AG04450 (cell line): Measurements from ENCODE around the gene FBXO7. TPM values are rescaled to one million over a fixed set of nuclear protein-coding genes. Genes with fewer than 3 reads are reported as not detected.
A peak's percentile ranks its signal among the peaks of the same experiment; 100 is the strongest.

ENCODE experiments used
- CTCF ChIA-PET: fragments of 300-600, 350-600 bp; formaldehyde crosslinking; extraction: SDS; loops from one replicate; lab custom pipeline; 2022; ENCODE audit warnings: antibody characterized with exemption, inconsistent platforms; lab: Charles Lee
- POLR2A ChIA-PET: fragments of 350-600 bp; formaldehyde crosslinking; extraction: SDS; loops from one replicate; lab custom pipeline; 2021; ENCODE audit warnings: antibody characterized with exemption, inconsistent platforms; lab: Yijun Ruan, JAX
- DNase-seq: peaks from one replicate; pipeline ENCODE4 v3.0.0-alpha.2; 2011; ENCODE audit warnings: low read depth, low spot score
- H3K27ac ChIP-seq: one replicate; pipeline ENCODE4 v1.5.1; 2012; ENCODE audit warnings: low read depth, low read length, control low read depth
- H3K27me3 ChIP-seq: one replicate; pipeline ENCODE4 v1.6.0; 2012; ENCODE audit warnings: low read length; ENCODE audit not compliant: control insufficient read depth, insufficient read depth
- H3K4me3 ChIP-seq: 2 replicates; pipeline ENCODE4 v1.5.1; 2011; ENCODE audit warnings: mild to moderate bottlenecking, low read depth, low read length, control low read depth
- H3K9me3 ChIP-seq: 2 replicates; pipeline ENCODE4 v1.5.1; 2012; ENCODE audit warnings: low read length; ENCODE audit not compliant: control insufficient read depth, insufficient read depth
- polyA plus RNA-seq: library from polyadenylated mRNA; depleted of rRNA; stranded (reverse); fragments of >200 nt; gene quantifications from 2 replicates; pipeline ENCODE4 v1.2.3, GENCODE V29; 2011
- TF ChIP-seq, protein P1 (sequence below): IDR thresholded peaks from 2 replicates; pipeline ENCODE4 v1.5.1; 2011; ENCODE audit warnings: low read depth, low read length, control low read depth, inconsistent platforms

Gene FBXO7
- polyA plus RNA-seq, 1 experiment: 156 TPM

DNA sequence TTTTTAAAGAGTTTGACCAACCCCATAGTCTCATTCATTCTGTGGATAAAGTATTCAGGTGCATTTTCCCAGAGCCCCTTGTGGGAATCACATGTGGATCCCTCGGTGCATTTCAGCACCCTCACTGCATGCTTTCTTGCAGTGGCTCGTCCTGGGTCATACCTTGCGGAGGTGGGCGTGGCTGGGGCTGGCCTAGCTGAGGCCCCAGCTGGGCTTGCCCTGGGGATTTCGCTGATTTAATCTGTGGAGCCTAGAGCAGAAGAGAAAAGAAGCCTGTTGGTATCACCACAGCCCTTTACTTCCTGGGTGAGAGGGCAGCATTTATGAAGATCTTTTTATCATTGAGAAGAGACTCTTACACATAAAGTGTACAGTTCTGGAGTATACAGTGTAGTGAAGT lies 53.1 kb downstream of the FBXO7 start:
- no peak for DNase-seq
- H3K9me3 ChIP-seq: no peaks in the 10 kb centered on the region
- H3K4me3 ChIP-seq: no peak overlapping the region
- no peak overlapping the region for H3K27ac ChIP-seq
- TF ChIP-seq, protein P1, sequence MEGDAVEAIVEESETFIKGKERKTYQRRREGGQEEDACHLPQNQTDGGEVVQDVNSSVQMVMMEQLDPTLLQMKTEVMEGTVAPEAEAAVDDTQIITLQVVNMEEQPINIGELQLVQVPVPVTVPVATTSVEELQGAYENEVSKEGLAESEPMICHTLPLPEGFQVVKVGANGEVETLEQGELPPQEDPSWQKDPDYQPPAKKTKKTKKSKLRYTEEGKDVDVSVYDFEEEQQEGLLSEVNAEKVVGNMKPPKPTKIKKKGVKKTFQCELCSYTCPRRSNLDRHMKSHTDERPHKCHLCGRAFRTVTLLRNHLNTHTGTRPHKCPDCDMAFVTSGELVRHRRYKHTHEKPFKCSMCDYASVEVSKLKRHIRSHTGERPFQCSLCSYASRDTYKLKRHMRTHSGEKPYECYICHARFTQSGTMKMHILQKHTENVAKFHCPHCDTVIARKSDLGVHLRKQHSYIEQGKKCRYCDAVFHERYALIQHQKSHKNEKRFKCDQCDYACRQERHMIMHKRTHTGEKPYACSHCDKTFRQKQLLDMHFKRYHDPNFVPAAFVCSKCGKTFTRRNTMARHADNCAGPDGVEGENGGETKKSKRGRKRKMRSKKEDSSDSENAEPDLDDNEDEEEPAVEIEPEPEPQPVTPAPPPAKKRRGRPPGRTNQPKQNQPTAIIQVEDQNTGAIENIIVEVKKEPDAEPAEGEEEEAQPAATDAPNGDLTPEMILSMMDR: no peak
- ChIA-PET CTCF (interaction anchor here (0.6 to 11.1 kb wide), 12 partner anchors 94 to 473 kb away, joined by 3 to 330 read pairs (median 10); partner anchors contain the start of gene TIMP3), POLR2A (no interaction called here)
- H3K27me3 ChIP-seq: peaks cover 6% of the 10 kb centered on the region

DNA sequence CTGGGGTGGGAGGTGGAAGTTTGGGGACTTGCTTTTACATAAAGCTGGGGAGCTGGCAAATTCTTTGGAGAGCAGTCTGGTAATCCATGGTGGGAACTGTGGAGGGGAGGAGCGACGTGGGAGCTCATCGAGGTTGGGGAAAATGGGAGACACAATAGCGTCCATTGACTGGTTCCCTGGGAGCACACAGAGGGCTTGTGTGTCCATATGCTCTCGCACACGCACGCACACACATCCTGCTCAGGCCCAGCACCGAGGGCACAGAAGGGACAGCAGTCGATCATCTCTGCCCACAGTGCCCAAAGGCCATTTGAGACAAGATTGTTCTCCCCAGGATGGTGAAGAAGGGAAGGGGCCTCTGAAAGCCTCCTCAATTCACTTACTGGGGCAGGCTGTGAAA lies 53.7 kb downstream of the FBXO7 start:
- TF ChIP-seq, protein P1: no peak
- H3K27ac ChIP-seq: no peak overlapping the region
- no peaks in the 10 kb centered on the region for H3K9me3 ChIP-seq
- DNase-seq: no peak
- no peak overlapping the region for H3K4me3 ChIP-seq
- ChIA-PET POLR2A (interaction anchor here (1.3 to 3.0 kb wide), 2 partner anchors 269 to 274 kb away, joined by 3 to 26 read pairs; partner anchors contain the start of gene TIMP3), CTCF (interaction anchor here (0.6 to 11.1 kb wide), 29 partner anchors 11 to 551 kb away, joined by 3 to 330 read pairs (median 6); partner anchors contain the start of gene TIMP3)
- H3K27me3 ChIP-seq: peaks cover 6% of the 10 kb centered on the region

DNA sequence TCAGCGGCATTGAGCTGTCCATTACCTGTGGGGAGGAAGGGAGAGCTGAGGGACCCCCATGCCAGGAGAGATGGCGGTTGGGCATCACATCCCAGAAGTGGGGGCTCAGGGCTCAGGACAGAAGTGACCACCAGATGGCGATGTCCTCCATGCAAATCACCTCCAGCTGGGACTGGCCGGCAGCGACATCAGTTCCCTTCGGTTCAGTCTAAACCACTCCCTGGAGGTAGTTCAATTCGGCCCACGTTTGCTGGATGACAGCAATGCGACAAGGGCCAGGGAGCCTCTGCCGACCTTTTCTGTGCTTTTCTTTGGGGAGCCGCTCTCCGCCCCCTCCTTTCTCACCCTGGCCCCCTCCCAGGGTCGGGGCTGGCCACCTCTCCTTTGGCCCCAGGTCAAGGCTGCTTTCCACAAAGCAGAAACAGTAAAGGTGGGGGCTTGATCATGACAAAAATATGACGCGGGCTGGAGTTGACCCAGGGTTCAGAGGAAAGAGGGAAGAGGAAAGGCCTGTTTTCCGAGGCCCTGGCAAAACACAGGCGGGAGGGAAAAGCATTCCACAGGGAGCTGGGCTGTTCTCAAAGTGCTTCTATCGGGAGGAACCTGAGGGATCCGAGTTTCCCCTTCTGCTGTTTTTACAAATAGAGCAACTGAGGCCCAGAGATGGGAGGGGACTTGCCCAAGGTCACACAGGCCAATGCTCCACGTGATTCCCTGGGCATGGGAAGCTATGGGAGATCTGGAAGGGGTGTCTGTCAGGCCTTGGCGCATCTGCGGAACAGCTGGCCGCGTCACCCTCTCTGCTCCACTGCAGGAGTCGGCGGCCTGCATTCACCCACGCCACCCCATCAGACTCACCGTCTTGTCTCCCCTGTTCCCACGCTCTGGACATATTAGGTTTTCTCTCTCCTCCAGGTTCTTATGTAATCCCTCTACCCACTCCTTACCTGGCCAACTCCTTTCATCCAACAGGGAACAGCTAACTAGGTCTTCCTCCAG lies 54.7 kb downstream of the FBXO7 start:
- Histone ChIP-seq H3K27me3 (peaks cover 4% of the 10 kb centered on the region), H3K9me3 (no peaks in the 10 kb centered on the region), H3K4me3 (no peak overlapping the region), H3K27ac (no peak overlapping the region)
- peak; percentile 77 for DNase-seq
- TF ChIP-seq, protein P1: peak; percentile 86
- POLR2A ChIA-PET: interaction anchor here (0.6 to 3.0 kb wide), 3 partner anchors 55 to 273 kb away, joined by 3 to 26 read pairs (median 3); partner anchors contain the start of gene TIMP3
- CTCF ChIA-PET: interaction anchor here (0.6 to 11.1 kb wide), 38 partner anchors 10 to 552 kb away, joined by 3 to 330 read pairs (median 4); partner anchors contain the start of gene TIMP3

DNA sequence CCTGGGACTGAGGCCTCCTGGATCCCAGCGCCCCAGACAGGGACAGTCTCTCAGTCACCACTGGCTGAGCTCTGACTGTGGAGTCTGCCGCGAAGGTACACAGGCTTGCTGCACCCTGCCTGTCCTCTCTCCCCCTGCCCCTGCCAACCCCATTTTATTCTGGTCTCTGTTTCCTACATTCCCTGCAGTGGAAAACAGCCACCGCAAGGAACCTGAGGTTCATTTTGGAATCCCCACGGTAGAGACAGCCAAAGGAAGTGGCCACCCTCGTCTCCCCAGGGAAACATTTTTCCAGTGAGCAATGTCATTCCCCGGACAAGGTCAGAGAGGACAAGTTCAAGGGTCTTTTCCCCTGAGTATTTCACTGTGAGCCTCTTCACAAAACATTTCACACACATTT lies 56.6 kb downstream of the FBXO7 start:
- TF ChIP-seq, protein P1: no peak
- peak overlapping the region; percentile 11 for H3K27ac ChIP-seq
- POLR2A ChIA-PET: interaction anchor here (2.7 to 3.0 kb wide), 2 partner anchors 91 to 271 kb away, joined by 13 to 26 read pairs; partner anchors contain the start of gene TIMP3
- DNase-seq: no peak
- H3K27me3 ChIP-seq: peaks cover 2% of the 10 kb centered on the region
- CTCF ChIA-PET: interaction anchor here (0.6 to 11.1 kb wide), 14 partner anchors 12 to 470 kb away, joined by 3 to 330 read pairs (median 4); partner anchors contain the start of genes FBXO7 and TIMP3
- H3K9me3 ChIP-seq: no peaks in the 10 kb centered on the region; the same call in 1 of the 2 replicates
- H3K4me3 ChIP-seq: no peak overlapping the region
